Purkinje cell (primary cell): Measurements from ENCODE around the gene ZMYM4. TPM values are rescaled to one million over a fixed set of nuclear protein-coding genes. Genes with fewer than 3 reads are reported as not detected.

Experiments
- polyA plus RNA-seq: library from polyadenylated mRNA; unstranded; fragments of >200 nt; fragmentation: Nextera tagmentation; gene quantifications from 2 replicates; pipeline ENCODE4 v1.2.1, GENCODE V29; 2014

Gene ZMYM4
- 20.9 and 21.0 TPM in 2 replicates for polyA plus RNA-seq

DNA sequence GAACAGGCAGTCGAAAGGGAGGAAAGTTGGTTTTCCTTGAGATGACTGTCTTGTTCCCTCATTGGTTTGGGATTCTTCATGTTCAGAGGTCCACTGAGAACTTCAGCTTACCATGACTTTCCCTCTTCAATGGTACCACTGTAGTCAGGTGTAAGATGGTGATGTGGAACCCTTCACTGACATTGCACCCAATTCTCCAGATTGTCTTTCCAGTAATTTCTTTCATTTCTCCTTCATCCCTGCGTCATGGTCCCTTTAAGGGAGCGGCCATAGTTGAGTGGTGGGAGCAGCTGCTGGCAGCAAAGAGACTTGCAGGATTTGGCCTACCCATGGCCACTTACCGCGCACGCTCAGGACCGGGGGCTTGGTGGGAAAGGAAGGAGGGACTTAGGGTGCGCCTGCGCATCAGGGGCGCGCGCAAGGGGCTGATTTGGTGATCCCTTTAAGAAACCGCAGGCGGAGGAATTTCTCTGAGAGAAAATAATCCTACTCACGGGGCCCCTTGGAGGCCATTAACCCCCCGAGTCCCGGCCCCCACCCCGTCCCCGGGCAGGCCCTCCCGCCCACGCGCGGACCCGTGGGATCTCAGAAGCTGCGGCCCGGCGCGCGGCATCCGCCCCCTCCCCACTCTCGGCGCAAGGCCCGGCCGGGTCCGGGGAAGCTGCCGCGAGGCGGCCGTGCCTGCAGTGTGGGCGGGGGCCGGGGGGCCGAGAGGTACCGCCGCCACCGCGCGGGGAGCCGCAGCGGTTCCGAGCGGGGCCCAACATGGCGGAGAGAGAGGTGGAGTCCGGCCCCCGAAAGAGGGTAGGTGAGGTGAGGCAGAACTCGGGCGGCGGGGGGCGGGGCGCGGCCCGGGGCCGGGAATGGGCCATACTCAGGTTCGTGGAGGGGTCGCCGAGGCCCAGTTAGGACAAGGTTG is at the start of gene ZMYM4:
TSS of gene ZMYM4 (plus strand) at position 428 of the 919 bp plus-strand sequence. CDS start at position 766, 338 bp downstream.

Other genes starting within 250 kb of the ZMYM4 start
- 11.5 and 12.4 TPM in 2 replicates for gene ZMYM6, start 236.8 kb upstream of the ZMYM4 start, polyA plus RNA-seq
- 5.7 and 6.1 TPM in 2 replicates for gene ZMYM1, start 189.3 kb upstream of the ZMYM4 start, polyA plus RNA-seq
- 106 and 108 TPM in 2 replicates for gene SFPQ, start 75.6 kb upstream of the ZMYM4 start, polyA plus RNA-seq